Pancreas (tissue), 10 donors: Measurements from ENCODE around the gene CNKSR2. TPM values are rescaled to one million over a fixed set of nuclear protein-coding genes. Genes with fewer than 3 reads are reported as not detected.
A peak's percentile ranks its signal among the peaks of the same experiment; 100 is the strongest.

ENCODE experiments used
- ATAC-seq, 4 donors: fragments of 200-7000 bp; cut with Tn5 transposase; one replicate each; pipeline versions ENCODE4 v1.8.0 to v1.9.1; 2020; ENCODE audit warnings: mild to moderate bottlenecking in 4 of 4, moderate library complexity in 4 of 4
- DNase-seq, 6 donors: peaks; one replicate each; pipeline ENCODE4 v3.0.0-alpha.2; 2020
- FAIRE-seq: peaks from 2 replicates; lab custom pipeline; 2012; peaks lifted over from hg19 to GRCh38; lab: Jason Lieb, UNC
- H3K27ac ChIP-seq, 4 donors: fragments of 200-600 bp; sonication (generic); 1 replicate in 3 of 4; 2 replicates in 1 of 4; pipeline versions ENCODE4 v1.5.0 to v1.8.0; 2020
- H3K27me3 ChIP-seq, 4 donors: fragments of 200-600 bp; one replicate each; pipeline ENCODE4 v1.8.0; 2021
- H3K36me3 ChIP-seq, 3 donors: fragments of 200-600 bp; sonication (generic) in 1 of 3; one replicate each; pipeline versions ENCODE4 v1.5.0 to v1.8.0; 2020 to 2021
- H3K4me1 ChIP-seq, 3 donors: fragments of 200-600 bp; one replicate each; pipeline ENCODE4 v1.8.0; 2021
- H3K4me3 ChIP-seq, 4 donors: fragments of 200-600 bp; sonication (generic) in 2 of 4; one replicate each; pipeline versions ENCODE4 v1.5.0 to v1.8.0; 2020 to 2021
- H3K9me3 ChIP-seq, 4 donors: fragments of 200-600 bp; one replicate each; pipeline ENCODE4 v1.8.0; 2021
- WGBS, 2 donors: extraction: QIAGEN DNeasy Blood & Tissue Kit; methylation state at CpG; one replicate each; pipeline ENCODE4 v1.1.7; 2013; 5-methylcytosine and 5-hydroxymethylcytosine counted together
- intact Hi-C, 3 donors: fragments of 100-400 bp; cut with DNase I; formaldehyde crosslinking; loops; one replicate each; pipeline versions ENCODE4 v1.11.1 to v1.14.2; 2022
- polyA plus RNA-seq, 2 donors: library from polyadenylated mRNA; stranded (reverse); fragments of 200-250 nt; gene quantifications; one replicate each; pipeline ENCODE4 v1.2.3, GENCODE V29; 2013
- total RNA-seq, 6 donors: library from RNA; stranded (reverse); fragmentation: NEBNext Ultra II Directional in 4 of 6; extraction: Animal tissue kit (Norgen Biotek cat#: 25700) in 4 of 6; gene quantifications; one replicate each; pipeline versions ENCODE4 v1.2.1 to v1.2.4, GENCODE V29; 2021 to 2023
- TF ChIP-seq, protein P1 (sequence below), 4 donors: fragments of 200-600 bp; sonication (generic) in 3 of 4; IDR thresholded peaks; one replicate each; pipeline versions ENCODE4 v1.5.0 to v1.8.0; 2021; ENCODE audit warnings: antibody characterized with exemption in 4 of 4
- donor health status: healthy with polysubstance abuse.
- donor health status: DM: no; HTN: no; CAD: no; lungs with moderate emphysema.
- donor health status: DM: no; HTN: no; CAD: no.
- donor health status: control.
- donor health status: control.
- donor health status: Bipolar disorder and iron deficiency.
- donor health status: DM: yes; HTN: yes; CAD: no.
- donor health status: DM: no; HTN: no; CAD: no.
- donor health status: DM: no; HTN: no; CAD: no.
- donor health status: DM: yes; HTN: yes; CAD: no.

CNKSR2 gene
- total RNA-seq (1 to 10 TPM; 1.1 to 4.0 (median 2.7) TPM), polyA plus RNA-seq (1 to 10 TPM; 1.5 to 1.6 TPM)

DNA sequence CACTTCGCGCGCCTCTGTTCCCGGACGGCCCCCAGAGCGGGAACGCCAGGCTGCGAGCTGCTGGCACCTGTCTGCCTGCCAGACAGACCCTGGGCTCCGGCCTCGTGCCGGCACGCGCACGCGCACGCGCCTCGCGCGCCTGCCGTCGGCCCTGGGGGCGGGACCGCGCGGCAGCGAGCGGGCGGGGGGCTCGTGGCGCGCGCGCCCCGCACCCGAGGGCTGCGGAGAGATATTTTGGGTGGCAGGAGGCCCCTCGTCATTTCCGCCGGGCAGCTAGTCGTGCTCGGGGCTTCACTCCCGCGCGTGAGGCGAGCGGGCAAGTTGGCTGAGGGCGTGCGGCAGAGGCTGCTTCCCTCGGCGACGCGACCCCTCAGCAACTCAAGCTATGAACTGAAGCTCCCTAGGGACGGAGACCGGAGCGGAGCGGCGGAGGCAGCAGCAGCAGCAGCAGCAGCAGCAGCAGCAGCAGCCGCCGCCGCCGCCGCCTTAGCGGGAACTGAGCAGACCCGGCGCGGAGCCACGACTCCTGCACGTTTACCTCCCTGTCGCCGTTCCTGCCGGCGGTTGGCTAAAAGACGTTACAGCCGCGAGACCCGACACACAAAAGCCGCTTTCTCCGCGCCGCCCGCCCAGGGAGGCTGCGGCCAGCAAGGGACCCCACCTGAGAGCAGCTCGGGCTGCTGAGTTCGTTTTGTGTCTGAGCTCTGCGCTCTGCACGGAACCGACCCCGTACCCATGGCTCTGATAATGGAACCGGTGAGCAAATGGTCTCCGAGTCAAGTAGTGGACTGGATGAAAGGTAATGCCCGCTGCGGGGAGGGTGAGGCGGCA lies at the start of gene CNKSR2:
Gene CNKSR2, plus strand, starts transcription at position 256 of the 831 bp plus-strand sequence. Its CDS starts 480 bp downstream, at position 736.
- H3K36me3 ChIP-seq: no peaks in the 10 kb centered on the region
- H3K27me3 ChIP-seq: peaks cover 0 to 19% (median 0%) of the 10 kb centered on the region in 4 donors
- TF ChIP-seq, protein P1, sequence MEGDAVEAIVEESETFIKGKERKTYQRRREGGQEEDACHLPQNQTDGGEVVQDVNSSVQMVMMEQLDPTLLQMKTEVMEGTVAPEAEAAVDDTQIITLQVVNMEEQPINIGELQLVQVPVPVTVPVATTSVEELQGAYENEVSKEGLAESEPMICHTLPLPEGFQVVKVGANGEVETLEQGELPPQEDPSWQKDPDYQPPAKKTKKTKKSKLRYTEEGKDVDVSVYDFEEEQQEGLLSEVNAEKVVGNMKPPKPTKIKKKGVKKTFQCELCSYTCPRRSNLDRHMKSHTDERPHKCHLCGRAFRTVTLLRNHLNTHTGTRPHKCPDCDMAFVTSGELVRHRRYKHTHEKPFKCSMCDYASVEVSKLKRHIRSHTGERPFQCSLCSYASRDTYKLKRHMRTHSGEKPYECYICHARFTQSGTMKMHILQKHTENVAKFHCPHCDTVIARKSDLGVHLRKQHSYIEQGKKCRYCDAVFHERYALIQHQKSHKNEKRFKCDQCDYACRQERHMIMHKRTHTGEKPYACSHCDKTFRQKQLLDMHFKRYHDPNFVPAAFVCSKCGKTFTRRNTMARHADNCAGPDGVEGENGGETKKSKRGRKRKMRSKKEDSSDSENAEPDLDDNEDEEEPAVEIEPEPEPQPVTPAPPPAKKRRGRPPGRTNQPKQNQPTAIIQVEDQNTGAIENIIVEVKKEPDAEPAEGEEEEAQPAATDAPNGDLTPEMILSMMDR (IDR thresholded peaks at IDR 0.05): no peak
- WGBS, 2 donors: 2 to 24% methylated on average over 84 to 94 of the region's 94 CpGs
- peak within 1 kb of the TSS in 2 of 4 donors; percentile 61 to 65 for H3K27ac ChIP-seq
- H3K4me1 ChIP-seq: no peaks in the 10 kb centered on the region
- intact Hi-C loops: no loop called here
- H3K9me3 ChIP-seq: no peaks in the 10 kb centered on the region
- DNase-seq: peak; percentile 67 to 89 (median 74)
- peak within 1 kb of the TSS; percentile 29 to 53 (median 46) for H3K4me3 ChIP-seq
- peak; percentile 86 to 89 (median 88) for ATAC-seq
- no peak for FAIRE-seq

DNA sequence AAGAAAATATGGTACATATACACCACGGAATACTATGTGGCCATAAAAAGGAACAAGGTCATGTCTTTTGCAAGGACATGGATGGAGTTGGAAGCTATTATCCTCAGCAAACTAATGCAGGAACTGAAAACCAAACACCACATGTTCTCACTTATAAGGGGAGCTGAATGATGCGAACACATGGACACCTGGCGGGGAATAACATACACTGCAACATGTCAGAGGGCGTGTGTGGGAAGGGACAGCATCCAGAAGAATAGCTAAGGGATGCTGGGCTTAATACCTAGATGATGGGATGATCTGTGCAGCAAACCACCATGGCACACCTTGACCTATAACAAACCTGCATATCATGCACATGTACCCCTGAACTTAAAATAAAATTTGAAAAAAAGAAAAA lies 19.5 kb upstream of the CNKSR2 start:
- intact Hi-C loops: no loop called here
- TF ChIP-seq, protein P1 (IDR thresholded peaks at IDR 0.05): no peak
- no peak for ATAC-seq
- H3K27me3 ChIP-seq: no peaks in the 10 kb centered on the region
- H3K4me3 ChIP-seq: no peak overlapping the region
- WGBS, 2 donors: 75 to 77% methylated on average over 4 of the region's 4 CpGs
- H3K27ac ChIP-seq: no peak overlapping the region
- no peaks in the 10 kb centered on the region for H3K36me3 ChIP-seq
- peaks cover 0 to 3% (median 0%) of the 10 kb centered on the region in 4 donors for H3K9me3 ChIP-seq
- no peak for DNase-seq
- FAIRE-seq: no peak
- H3K4me1 ChIP-seq: no peaks in the 10 kb centered on the region

DNA sequence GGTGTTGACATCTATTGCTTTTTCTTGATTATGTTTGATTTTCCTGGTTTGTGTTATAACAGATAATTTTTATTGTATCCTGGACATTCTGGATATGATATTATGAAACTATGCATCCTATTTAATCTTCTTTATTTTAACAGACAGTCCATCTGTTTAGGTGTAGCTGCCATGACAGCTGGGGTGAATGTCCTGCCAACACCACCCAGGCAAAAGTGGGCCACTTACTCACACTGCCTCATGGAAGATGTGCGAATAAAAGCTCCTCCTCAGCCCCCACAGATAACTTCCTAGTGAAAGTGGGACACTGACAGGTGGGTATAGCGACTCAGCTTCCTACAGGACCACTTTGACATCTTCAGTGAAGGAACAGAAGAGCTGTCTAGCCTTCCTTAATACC lies 18.4 kb upstream of the CNKSR2 start:
- DNase-seq (no peak), FAIRE-seq (no peak), ATAC-seq (no peak)
- H3K4me3 ChIP-seq: no peak overlapping the region
- intact Hi-C loops: no loop called here
- TF ChIP-seq, protein P1 (IDR thresholded peaks at IDR 0.05): no peak
- no peak overlapping the region for H3K27ac ChIP-seq
- no peaks in the 10 kb centered on the region for H3K4me1 ChIP-seq
- WGBS, 2 donors: 38 to 77% methylated on average over 2 of the region's 2 CpGs
- H3K27me3 ChIP-seq: no peaks in the 10 kb centered on the region
- H3K36me3 ChIP-seq: no peaks in the 10 kb centered on the region
- H3K9me3 ChIP-seq: peaks cover 0 to 3% (median 0%) of the 10 kb centered on the region in 4 donors

DNA sequence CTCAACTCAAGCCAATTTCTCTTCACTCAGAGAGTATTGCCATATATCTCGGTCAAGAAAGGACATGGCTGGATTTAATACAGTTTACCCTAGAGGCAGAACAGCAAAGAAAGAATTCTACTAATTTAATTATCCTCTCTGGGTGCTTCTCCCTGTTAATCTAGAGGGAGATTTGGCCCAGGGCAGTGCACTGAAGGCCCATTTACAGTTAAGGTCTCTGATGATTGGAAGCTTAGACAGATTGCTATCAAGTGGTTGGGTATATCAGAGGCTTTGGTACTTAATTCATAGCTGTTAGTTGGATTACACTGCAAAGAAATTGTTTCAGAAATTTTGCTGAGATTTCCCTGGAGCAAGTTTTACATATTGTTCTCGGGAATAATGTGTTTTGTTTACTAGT lies 4.6 kb upstream of the CNKSR2 start:
- Histone ChIP-seq H3K27me3 (peaks cover 0 to 8% (median 0%) of the 10 kb centered on the region in 4 donors), H3K9me3 (no peaks in the 10 kb centered on the region), H3K4me3 (no peak overlapping the region), H3K27ac (no peak overlapping the region), H3K4me1 (no peaks in the 10 kb centered on the region), H3K36me3 (no peaks in the 10 kb centered on the region)
- FAIRE-seq: no peak
- 62 to 99% methylated on average over 2 of the region's 2 CpGs for WGBS, 2 donors
- DNase-seq: no peak
- intact Hi-C loops: no loop called here
- TF ChIP-seq, protein P1 (IDR thresholded peaks at IDR 0.05): no peak
- no peak for ATAC-seq

DNA sequence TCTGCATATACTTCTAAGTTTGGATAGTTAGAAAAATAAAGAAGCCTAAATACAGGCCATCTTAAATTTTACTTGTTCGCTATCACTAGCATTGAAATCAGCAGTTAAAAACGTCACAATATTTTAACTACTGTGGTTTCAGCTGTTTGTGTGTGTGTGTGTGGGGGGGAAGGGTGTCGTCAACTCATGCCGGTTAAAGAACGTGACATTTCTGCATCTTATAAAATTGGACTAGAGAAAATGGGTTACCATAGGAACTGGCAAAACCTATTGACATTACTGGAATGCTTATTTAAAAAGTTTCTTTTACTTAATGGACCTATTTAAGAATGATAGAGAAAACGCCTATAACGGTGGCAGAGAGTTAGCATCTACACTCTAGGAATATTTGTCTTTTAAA lies 1.2 kb upstream of the CNKSR2 start:
- Histone ChIP-seq H3K36me3 (no peaks in the 10 kb centered on the region), H3K4me1 (no peaks in the 10 kb centered on the region), H3K27me3 (peaks cover 0 to 19% (median 0%) of the 10 kb centered on the region in 4 donors), H3K27ac (no peak overlapping the region), H3K4me3 (peak overlapping the region in 1 of 4 donors; percentile 53), H3K9me3 (no peaks in the 10 kb centered on the region)
- TF ChIP-seq, protein P1 (IDR thresholded peaks at IDR 0.05): no peak
- ATAC-seq (no peak), DNase-seq (no peak), FAIRE-seq (no peak)
- intact Hi-C loops: no loop called here
- 21 to 39% methylated on average over 7 of the region's 7 CpGs for WGBS, 2 donors
